ACHN (cell line): ENCODE measurements around the gene TXNRD2.
"Not testable (repeated sequence)": the region's sequence is repeated elsewhere in the genome, so short reads cannot be mapped to it uniquely, and the experiment has no call there.

Source experiments
- DNase-seq: peaks from one replicate; pipeline ENCODE4 v3.0.0-alpha.2; 2015
- in situ Hi-C: cut with HindIII; loops from 2 replicates; pipeline ENCODE4 v1.10.0; 2017; ENCODE audit warnings: low sequenced_read_pairs, low pct_ligation_motif_present, low pct_unique_long_range_greater_than_20kb

TXNRD2 gene

DNA sequence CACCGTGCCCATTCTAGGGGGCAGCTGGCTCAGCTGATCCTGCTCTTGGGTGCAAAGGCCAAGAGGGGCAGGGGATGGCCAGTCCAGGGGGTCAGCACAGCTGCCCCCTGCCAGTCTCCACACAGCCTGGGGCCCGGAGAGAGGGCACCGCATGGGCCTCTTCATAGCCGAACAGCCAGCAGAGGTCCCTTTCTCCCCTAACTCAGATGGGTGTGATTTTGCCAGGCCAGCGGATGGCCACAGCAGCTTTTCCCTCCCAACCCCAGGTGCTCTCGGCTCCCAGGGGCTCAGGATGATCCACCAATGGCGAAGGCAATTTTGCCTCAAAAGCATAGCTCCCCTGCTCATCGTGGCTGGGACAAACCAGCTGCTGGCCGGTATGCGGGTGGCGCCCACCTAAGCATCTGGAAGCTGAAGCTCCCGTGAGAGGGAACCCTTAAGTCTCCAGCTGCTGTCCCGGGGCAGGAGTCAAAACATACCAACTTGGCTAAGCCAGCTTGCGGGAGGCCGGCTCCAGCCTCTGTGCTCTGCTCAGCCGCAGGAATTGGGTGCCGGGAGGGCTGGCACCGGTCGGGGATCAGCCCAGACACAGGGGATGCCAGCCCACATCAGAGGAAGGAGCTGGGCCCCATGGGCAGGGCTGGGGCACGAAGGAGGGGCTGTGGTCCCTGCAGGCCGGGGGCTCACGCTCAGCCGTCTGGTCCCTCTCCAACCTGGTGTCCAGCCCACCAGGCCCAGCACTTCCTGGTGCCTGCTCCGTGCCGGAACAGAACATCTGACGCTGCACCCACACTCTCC lies 56.5 kb downstream of the TXNRD2 start:
- no peak for DNase-seq
- in situ Hi-C loops: no loop called here

DNA sequence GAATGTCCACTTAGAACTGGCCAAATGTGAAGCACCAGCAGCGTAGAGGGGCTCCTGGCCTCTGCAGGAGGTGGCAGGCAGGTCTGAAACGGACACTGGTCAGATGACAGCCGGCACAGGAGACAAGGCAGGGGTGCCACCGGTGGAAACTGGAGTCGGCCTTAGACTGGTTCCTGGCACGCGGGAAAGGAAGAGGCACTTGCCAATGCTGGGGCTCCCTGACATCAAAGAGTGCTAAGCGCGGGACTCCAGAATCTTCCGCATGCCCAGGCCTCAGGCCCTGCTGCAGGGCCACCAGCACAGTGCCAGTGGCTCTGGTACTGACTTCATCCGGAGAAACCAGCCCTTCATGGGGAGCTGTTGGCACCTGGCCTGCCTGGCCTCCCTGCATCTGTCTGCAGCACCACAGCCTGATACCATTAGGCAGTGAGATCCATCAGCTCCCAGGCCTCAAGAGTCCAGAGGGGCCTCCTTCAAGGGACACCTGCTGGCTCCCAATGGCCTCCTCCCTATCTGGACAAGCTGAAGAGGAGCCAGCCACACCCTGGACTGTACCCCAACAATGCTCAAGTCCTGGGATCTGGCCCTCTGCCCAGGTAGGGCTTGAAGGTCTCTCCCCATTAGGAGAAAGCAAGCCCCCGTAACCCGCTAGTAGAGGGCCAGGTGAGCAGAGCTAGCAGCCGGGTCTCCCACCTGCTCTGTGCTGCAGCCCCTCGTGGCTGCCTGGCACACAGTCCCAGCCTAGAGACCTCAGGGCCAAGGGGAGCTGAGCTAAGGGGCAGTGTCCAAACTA lies 57.3 kb downstream of the TXNRD2 start:
- no peak for DNase-seq
- in situ Hi-C loops: no loop called here

DNA sequence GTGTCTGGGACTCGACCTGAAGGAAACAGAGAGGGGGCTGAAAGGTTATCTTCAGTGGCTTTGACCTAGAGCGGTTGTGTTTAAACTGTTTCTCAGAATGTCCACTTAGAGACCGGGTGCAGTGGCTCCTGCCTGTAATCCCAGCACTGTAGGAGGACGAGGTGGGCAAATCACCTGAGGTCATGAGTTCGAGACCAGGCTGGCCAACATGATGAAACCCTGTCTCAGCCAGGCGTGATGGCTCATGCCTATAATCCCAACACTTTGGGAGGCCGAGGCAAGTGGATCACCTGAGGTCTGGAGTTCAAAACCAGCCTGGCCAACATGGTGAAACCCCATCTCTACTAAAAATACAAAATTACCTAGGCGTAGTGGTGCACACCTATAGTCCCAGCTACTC lies 58.2 kb downstream of the TXNRD2 start:
- DNase-seq, in situ Hi-C loops: not testable (repeated sequence)

DNA sequence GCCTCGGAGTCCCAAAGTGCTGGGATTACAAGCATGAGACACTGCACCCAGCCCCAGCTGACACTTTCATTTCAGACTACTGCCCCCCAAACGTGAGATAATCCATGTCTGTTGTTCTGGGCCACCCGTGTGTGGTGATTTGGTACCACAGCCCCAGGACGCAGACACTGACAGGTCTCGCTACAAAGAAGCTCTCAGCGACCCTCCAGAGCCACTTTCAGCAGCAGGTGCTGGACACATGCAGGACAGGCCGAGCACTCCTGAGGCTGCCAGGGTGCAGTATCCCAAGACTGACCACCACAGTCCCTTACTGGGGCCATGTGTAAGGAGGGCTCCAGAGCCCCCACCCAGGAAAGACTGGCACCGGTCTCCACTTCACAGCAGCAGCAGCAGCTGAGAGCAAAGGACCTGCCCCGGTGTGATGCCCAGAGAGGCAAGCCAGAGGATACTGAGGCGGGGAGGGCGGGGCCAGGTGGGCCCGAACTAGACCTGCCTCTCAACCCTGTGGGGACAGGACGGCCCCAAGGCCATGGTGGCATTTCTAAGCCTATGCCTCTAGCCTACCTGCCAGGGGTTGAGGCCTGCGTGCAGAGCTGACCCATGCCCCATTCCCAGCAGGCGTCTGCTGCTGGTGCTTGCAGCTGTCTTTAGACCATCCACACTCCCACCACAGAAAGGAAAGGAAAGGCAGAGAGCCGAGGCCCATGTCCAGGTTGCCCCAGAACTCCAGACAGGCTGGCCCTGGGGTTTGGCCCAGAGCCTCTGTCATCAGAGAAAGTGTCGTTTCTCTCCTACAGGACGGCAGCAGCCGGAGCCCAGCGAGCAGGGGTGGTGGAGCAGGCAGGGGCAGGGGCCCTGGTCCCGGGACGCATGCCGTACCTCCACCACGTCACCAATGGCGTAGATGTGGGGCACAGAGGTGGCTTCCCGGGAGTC lies 58.9 kb downstream of the TXNRD2 start:
- no peak for DNase-seq
- in situ Hi-C loops: no loop called here

DNA sequence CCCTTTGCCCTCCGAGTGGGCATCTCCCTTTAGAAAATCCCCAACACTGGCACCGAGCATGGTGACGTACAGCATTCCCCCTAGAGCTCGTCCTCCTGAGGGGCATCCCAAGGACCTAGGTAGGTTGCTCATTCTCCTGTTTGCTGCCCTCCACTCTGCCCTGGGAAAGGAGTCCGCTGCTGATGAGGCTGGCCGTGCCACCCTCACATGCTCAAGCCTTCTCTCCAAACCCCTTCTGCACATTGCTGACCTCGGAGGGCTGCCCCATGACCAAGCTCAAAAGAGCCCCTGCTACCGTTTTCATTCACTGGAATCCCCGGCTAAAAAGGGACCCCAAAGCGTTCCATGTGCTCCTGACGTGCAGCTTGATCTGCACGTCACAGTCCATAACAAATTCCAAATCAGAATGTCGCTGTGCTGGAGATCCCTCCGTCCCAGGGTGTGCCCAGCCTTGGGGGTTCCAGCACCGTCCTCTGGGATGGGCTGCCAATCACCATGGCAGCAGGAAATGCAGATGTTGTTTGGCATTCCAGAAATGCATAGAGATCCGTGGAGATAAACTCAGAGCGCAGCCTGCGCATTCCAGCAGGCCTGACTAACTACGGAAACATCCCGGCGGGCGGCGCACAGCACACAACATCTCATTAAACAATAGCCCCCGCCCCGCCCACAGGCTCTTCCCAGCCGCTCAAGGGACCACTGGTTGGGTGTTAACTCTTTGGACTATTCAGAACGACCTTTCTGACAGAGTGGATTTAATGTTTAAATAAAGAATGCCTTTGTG lies 60.6 kb downstream of the TXNRD2 start:
- peak; percentile 95 for DNase-seq
- in situ Hi-C loops: no loop called here

DNA sequence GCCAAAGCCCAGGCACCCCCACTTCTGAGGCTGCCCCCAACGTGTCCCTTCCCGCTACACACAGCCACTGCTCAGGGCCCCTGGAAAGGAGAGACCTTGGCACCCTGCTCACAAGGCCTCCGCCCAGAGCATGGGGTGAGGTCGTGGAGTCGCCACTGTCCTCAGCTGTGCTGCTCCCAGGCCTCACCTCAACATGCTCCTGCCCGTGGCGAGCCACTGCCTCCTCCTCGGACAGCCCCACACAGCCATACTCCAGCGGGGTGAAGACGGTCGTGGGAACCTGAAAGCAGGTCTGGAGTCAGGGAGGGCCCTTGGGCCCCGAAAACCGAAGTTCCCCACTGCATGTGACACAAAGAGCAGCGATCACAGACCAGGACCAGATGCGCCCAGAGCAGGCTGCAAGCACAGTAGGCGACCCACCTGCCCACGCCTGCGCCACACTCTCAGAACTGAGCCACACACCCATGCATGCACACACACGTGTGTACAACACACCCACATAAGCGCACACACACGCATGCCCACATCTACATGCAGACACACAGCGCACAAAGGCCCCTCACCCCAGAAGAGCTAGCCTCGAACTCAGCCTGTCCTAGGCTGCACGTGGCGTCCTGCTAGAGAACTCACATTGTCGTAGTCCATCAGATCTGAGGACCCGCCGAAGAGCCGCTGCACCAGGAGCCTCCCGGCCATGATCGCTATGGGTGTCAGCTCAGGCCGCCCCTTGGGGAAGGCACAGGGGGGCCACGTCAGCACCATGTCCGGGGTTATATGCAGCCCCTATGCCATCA lies 61.4 kb downstream of the TXNRD2 start:
- in situ Hi-C loops: no loop called here
- no peak for DNase-seq

DNA sequence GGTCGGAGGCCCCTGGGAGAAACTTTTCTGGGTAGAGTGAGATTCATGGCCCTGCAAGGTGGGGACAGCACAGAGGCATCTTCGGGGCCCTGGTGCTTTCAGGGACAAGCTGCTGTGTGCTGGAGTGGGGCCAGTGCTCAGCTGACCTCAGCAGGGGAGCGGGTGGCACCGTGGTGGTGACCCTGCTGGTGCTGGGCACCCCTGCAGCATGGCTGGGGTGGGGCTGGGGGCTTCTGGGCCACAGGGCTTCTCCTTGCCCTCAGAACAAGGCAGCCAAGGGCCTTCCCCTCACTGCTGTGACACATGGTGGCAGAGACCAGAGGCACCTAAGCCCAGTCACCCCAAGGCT lies 62.0 kb downstream of the TXNRD2 start:
- in situ Hi-C loops: no loop called here
- DNase-seq: no peak

DNA sequence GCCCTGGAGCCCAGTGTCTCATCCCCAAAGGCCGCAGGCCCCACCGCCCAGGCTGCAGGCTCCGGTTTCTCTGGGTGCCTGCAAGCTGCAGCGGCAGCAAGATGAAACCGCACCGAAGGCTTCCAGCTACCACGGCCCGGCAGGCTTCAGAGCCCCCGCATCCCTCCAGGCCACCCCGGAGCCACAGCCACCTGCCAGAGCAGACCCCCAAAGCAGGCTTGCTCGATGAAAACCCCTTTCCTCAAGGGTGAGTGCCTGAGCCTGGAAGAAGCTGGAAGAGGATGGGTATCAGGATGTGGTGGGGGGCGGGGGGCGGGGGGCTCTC lies 62.4 kb downstream of the TXNRD2 start:
- DNase-seq: no peak
- in situ Hi-C loops: no loop called here

DNA sequence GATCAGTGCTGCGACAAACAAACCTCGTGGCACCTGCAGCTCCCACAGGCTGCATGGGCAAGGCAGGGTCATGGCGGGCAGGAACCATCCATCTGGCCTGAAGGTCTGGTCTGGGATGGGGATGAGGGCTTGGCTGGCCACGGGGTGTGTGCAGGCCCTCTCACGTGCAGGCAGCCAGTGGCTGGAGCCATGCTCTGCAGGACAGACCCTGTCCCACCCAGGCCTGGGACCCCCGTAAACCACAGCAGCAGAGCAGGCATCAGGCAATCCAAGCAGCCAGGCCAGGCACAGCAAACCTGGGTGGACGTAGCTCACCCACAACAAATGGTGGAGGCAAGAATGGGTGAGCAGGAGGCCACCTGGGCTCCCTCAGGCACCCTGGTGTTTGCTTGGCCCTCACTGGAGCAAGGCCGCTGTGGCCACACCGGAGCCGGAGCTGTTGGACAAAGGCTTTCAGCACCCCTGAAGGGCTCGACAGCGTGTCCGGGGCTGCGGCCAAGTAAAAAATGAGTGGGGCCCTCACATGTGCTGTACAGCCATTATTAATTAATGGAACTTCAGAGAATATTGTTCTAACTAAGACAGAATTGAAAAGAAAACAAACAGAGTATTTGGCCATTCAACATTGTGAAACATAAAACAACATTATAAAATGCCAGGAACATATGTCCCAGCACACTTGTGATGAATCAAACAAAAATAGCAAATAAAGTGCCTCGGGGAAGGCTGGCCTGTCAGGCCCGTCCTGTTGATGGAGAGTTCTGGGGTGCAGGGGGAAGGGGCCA lies 63.0 kb downstream of the TXNRD2 start:
- no peak for DNase-seq
- in situ Hi-C loops: no loop called here

DNA sequence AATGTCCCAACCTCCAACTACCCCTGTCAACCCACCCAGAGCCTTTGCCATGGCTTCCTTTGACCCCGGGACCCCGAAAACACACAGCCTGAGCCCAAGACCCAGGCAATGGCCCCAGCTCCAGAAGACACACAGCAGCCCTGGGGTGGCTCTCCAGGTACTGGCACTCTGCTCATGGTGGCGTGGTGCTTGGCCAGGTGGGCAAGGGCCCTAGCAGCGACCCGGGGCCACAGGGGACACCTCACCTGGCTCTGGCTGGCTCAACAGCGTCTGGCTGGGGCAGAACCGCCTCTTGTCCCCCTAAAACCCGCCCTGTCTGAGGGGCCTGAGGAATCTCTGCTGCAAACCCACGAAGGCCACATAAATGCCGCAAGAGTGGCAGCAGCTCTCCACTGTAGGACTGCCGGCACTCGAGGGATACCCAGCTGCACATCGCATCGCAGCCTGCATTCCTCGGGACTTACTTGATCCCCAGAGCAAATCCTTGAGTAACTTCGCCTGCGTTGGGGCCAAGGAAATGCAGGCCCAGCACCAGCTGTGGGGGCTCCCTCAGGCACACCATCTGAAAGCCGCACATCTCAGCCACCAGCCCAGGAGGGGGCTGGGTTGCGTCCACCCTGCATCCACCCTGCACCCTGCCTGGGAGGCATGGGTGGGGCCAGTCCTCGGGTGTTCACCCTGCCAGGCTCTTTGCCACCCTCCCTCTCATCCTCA lies 63.8 kb downstream of the TXNRD2 start:
- in situ Hi-C loops: no loop called here
- no peak for DNase-seq

DNA sequence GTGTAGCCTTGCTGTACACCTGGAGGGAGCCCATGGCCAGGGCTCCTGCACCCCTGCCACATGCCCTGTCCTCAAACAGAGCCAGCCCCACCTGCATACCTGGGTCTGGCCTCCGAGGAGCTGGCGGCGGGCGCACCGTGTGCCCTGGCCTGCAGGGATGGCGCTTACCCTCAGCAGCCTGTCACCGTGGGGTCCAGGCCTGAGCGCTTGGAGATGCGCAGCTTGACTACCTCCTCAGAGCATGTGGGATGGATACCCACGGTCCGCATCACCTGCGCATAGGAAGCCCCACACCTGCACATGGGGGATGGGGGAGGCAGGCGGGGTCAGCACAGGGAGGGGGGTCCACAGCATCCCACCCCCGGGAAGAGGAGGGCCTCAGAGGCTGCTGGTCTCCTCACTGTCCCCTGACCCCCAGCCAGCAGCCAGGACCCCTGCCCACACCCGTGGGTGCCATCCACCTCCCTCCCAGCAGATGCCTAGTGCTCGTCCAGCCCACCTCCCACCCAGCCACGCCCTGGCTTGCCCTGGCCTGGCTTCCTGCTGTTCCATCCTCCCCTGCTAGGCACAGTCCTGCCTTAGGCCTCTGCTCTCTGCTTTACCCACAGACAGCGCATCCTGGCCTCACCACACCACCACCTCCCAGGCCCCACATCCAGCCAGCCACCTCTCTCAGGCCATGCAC lies 64.5 kb downstream of the TXNRD2 start:
- no peak for DNase-seq
- in situ Hi-C loops: no loop called here

DNA sequence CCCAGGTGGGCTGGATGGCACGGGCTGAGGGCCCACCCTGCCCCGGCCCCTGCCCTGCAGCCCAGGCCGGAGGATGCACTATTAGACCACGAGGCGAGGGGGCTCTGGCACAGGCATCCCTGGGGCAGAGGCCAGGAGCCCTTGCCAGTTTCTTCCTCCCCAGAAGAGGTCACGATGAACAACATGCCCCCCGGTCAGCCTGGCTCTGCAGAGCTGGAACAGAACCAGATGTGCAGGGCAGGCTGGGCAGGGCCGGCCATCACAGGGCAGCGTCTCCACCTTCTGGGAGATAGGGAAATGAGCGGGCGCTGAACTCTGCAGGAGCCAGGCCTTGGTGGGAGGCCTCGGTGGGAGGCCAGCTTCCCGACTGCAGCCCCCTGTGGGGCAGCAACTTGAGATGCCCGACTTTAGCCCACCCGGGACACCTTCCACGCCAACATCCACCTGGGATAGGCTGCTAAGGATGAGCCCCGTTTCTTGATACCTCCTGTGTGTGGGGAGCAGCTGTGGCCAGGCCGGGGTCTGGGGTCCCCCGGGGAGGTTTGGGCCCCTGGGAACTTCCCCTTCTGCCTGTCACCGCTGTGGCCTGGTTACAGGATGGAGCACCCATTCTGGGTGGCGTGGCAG lies 65.2 kb downstream of the TXNRD2 start:
- DNase-seq: no peak
- in situ Hi-C loops: no loop called here

DNA sequence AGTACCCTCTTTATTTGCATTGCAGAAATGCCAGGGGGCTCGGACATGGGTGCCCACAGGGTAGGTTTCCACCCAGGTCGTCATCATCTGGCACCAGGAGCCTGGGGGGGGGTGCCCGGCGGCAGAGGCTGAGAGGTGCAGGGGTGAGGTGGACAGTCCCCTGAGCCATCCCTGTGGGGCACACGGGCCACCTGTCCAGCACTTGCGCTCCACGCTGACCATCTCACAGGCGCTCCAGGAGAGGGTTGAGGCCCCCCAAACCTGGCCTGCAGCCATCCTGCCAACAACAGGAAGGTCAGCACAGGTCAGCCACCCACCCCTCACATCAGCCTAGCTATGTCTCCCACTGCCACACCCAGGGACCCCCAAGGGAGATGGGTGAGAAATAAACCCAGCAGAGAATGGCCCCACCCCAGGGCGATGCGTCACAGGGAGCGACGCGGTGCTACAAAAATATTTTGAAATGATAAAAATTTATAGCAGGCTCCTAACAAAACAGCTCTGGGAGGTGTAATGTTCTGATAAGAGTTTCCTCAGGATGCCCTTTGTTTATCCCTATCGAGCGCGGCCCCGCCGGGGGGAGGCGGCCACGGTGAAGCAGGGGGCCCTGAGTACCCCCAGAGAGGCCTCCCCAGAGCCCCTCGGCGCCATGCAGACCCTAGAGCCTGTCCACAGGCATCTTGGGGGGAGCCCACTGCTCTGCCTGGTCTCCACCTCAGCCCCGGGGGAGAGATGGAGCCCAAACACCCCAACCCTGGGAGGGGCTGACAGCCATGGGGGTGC lies 65.9 kb downstream of the TXNRD2 start:
- in situ Hi-C loops: no loop called here
- no peak for DNase-seq

DNA sequence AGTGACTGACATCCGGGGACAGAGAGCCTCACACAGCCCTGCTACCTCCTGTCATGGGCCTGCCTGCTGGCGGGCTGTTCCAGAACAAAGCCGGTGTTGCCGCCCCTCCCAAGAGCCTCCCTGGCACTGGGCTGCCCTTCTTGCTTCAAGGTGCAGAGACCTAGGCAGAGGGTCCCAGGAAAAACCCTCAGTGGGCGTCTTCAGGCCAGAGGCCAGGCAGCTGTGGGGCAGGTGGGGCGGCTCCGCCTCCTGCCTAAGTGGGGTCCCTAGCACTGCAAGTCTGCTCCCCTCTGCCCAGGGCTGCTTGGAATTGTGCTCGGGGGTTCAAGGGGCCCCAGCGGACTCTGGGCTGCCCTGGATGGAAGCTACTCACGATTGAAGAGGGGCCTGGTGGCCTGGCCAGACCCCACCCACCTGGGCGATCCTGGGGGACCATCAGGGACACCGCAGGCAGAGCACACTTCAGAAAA lies 66.5 kb downstream of the TXNRD2 start:
- DNase-seq: no peak
- in situ Hi-C loops: no loop called here
